Measurements from ENCODE around the gene MYL9.

DNA sequence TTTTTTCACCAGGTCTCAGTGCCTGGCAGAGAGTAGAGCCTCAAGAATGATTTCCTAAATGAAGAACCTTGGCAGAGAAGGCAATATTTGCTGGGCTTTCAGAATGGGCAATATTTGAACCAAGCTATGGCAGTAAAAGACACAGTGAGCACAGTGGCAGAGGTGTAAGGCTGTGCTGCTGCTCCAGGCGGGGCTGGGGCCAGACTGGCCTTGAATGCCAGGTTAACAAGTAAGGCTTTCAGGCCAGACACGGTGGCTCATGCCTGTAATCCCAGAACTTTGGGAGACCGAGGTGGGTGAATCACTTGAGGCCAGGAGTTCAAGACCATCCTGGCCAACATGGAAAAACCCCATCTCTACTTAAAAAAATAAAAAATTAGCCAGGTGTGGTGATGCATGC is 8.5 kb upstream of the MYL9 start:
- TF ChIP-seq, protein P1, sequence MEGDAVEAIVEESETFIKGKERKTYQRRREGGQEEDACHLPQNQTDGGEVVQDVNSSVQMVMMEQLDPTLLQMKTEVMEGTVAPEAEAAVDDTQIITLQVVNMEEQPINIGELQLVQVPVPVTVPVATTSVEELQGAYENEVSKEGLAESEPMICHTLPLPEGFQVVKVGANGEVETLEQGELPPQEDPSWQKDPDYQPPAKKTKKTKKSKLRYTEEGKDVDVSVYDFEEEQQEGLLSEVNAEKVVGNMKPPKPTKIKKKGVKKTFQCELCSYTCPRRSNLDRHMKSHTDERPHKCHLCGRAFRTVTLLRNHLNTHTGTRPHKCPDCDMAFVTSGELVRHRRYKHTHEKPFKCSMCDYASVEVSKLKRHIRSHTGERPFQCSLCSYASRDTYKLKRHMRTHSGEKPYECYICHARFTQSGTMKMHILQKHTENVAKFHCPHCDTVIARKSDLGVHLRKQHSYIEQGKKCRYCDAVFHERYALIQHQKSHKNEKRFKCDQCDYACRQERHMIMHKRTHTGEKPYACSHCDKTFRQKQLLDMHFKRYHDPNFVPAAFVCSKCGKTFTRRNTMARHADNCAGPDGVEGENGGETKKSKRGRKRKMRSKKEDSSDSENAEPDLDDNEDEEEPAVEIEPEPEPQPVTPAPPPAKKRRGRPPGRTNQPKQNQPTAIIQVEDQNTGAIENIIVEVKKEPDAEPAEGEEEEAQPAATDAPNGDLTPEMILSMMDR (IDR thresholded peaks at IDR 0.05): no peak
- no peak for TF ChIP-seq EZH2 (IDR thresholded peaks at IDR 0.05; ENCODE audit: borderline replicate concordance, insufficient read depth, low read depth, low read length, poor library complexity, severe bottlenecking)

Measured in B cell (primary cell).